Measurements from ENCODE around the gene ACSF3. TPM values are rescaled to one million over a fixed set of nuclear protein-coding genes. Genes with fewer than 3 reads are reported as not detected.

The ACSF3 gene
- total RNA-seq, 4 donors from 2014 or later = 17.6 to 27.6 (median 21.6) TPM

DNA sequence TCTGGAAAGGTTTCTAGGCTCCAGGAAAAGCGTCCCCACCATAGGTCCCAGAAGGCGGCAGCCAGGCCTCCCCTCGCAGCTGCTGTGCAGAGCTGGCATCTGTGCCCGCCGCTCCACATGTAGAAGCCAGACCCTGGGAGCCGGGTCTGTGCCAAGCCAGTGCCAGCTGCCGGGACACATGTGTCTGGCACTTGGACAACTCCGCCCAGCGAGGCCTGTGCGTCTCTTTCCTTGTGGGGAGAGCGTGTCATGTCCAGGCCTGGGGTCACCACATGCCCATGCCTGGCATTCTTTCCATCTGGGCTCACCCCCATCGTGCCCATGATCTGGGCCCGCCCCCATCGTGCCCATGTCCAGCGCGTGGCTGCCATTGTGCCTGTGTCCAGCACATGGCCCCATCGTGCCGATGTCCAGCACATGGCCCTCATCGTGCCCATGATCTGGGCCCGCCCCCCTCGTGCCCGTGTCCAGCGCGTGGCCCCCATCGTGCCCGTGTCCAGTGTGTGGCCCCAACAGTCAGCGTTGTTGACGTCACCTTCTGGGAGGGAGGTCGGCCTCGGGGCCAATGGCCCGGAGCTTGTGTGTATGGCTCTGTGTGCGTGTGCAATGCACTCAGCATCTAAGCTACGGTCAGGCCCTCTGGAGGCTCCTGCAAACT is 13.3 kb upstream of the ACSF3 start:
- ATAC-seq (ENCODE audit: low FRiP score) (no peak), DNase-seq (ENCODE audit: low spot score) (no peak)
- TF ChIP-seq, protein P1, sequence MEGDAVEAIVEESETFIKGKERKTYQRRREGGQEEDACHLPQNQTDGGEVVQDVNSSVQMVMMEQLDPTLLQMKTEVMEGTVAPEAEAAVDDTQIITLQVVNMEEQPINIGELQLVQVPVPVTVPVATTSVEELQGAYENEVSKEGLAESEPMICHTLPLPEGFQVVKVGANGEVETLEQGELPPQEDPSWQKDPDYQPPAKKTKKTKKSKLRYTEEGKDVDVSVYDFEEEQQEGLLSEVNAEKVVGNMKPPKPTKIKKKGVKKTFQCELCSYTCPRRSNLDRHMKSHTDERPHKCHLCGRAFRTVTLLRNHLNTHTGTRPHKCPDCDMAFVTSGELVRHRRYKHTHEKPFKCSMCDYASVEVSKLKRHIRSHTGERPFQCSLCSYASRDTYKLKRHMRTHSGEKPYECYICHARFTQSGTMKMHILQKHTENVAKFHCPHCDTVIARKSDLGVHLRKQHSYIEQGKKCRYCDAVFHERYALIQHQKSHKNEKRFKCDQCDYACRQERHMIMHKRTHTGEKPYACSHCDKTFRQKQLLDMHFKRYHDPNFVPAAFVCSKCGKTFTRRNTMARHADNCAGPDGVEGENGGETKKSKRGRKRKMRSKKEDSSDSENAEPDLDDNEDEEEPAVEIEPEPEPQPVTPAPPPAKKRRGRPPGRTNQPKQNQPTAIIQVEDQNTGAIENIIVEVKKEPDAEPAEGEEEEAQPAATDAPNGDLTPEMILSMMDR (IDR thresholded peaks at IDR 0.05) = no peak

DNA sequence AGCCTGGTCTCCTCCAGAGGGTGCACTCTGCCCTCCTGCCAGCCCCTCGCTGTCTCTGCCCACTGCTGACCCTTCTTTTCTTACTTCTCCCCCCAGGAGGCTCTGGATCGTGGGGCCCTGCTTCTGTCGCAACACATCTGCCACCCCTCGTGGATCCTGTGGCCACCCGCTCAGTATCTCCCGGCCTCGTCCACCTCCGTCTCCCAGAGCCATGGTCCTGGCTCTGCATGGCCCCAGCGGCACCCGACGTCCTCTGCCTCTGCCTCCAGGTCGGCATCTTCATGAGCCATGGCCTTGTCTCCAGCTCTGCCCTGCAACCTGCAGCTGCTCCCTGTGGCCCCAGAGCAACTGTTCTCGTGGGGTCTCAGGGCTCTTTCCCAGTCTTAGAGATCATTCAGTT is 12.1 kb upstream of the ACSF3 start:
- no peak for ATAC-seq (ENCODE audit: low FRiP score)

DNA sequence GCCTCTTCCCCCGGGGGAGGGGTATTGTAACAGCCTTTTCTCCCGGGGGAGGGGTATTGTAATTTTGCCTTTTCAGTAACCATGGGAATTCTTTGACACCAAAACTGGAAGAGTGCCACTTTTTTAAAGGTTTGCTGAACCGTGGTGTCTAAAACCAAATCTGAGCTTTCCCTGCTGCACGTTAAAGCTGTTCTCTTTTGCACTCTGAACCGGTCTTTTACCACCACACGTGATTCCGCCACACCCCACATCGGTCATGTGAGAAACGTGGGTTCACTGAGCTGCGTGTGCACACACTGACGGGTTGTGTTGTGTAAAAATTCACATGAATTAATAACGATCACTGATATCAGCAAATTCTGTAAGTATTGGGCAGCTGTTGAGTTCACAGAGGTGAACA is 9.2 kb upstream of the ACSF3 start:
- ATAC-seq (ENCODE audit: low FRiP score) = no peak
- DNase-seq (ENCODE audit: low spot score) = no peak
- TF ChIP-seq, protein P1 (IDR thresholded peaks at IDR 0.05) = no peak

More for the DNA sequence above, 12.1 kb upstream of the ACSF3 start:
- DNase-seq (ENCODE audit: low spot score) = no peak
- TF ChIP-seq, protein P1 (IDR thresholded peaks at IDR 0.05) = no peak

DNA sequence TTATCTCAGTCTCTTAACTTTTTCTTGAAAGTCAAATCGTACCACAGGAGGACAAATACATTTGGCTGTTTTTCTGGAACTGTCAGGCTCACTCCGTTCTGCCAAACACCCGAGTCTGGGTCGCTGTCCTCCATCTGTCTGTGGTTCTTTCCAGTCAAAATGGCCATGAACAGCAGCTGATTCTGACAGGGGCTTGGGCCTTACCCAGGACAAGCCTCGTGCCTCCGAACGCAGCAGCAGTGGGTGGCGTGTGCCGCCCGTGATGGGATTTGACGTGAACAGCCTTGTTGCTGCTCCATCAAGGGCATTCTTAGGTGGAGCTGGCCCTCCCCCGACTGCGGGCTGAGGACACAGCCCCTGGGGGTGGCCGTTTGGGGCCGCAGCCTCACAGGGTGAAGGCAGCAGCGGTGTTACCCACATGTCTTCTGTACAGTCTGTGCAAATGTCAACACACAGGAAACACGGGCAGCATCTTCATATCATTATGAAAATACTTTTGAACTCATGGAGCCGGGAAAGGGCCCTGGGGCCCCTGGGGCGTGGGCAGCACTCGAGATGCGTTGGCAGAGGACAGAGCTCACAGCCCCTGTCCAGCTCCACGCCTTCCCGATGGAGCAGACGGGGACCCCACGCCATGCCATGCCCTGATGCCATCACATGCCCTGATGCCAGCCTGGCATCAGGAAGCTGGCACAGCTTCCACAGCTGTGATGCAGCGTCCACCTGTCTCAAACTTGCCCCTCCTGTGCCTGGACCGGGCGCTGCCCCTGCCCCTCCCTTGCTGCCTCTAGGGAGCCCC is 8.6 kb upstream of the ACSF3 start:
- TF ChIP-seq, protein P1 (IDR thresholded peaks at IDR 0.05) = no peak
- ATAC-seq (ENCODE audit: low FRiP score) = no peak
- no peak for DNase-seq (ENCODE audit: low spot score)

DNA sequence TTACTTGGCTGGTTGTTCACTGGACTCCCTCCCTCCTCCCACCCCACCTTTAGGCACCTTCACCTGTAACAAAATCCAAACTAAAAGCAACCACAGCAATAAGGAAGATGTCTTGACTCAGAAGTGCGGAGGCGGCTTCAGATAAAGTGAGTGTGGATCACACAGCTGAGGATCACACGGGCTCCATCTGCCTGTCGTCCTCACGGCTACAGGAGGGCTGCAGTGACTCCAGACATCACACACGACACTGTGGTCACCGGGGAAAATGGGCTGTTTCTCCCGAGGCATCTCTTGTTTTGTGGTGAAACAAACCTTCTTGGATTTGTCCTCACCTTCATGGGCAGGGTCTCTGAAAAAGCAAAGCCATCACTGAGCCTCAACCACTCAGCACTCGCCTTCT is 7.9 kb upstream of the ACSF3 start:
- TF ChIP-seq, protein P1 (IDR thresholded peaks at IDR 0.05) = no peak
- DNase-seq (ENCODE audit: low spot score) (no peak), ATAC-seq (ENCODE audit: low FRiP score) (no peak)

DNA sequence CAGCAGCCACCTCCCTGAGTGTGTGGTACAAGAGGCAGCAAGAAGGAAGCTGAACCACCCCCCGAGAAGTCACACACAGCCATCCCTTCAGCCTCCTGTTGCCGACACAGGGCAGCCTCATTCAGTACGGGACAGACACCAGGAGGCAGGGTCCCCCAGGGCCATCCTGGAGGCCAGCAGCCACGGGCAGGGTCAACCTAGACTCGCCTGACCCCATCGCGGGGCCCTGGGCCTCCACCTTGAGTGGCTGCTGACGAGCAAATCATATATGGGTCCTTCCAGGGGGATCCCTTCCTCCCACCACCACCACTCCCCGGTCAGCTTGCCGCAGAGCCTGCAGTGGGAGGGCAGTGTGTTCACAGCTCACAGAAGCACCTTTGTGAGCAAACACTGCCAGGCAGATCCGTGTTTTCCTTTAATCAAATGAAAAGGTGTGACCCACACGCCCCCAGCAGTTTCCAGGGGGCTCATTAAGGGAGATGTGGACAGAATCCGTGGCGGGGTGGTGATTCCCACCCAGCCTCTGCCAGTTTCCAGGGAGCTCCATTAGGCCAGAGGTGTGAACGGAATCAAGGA is 5.6 kb upstream of the ACSF3 start:
- TF ChIP-seq, protein P1 (IDR thresholded peaks at IDR 0.05) = no peak
- no peak for ATAC-seq (ENCODE audit: low FRiP score)
- no peak for DNase-seq (ENCODE audit: low spot score)
